Activated T-cell treated with anti-CD3 and anti-CD28 coated beads for 24 hours (primary cell): ENCODE data around the gene ADGRV1.

Experiments
- DNase-seq: peaks from one replicate; pipeline ENCODE4 v3.0.0-alpha.2; 2020; ENCODE audit warnings: low read depth

The ADGRV1 gene

GRCh38 chr5:91171322-91171721 lies 612.7 kb downstream of the ADGRV1 start:
- no peak for DNase-seq

DNA sequence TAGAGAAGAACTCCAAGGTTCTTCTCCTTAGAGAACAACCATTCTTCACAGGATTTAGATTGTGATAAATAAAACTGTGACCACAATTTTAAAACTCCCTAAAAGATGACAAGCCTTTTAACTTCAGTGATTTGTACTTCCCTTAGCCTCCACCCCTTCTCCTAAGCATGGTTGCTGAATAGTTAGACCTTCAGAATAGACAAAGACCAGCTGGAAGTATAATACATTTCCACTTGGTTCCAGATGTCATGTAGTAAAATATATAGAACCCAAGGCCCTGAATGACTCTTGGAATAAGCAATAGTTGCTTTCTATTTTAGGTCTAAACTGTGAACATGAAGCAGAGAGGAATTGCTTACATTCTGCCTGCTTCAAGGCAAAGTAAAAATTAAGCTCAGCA lies 615.8 kb downstream of the ADGRV1 start:
- DNase-seq, result no peak

- no peak for DNase-seq
Observed at GRCh38 chr5:91175708-91176107, 617.1 kb downstream of the ADGRV1 start.

DNA sequence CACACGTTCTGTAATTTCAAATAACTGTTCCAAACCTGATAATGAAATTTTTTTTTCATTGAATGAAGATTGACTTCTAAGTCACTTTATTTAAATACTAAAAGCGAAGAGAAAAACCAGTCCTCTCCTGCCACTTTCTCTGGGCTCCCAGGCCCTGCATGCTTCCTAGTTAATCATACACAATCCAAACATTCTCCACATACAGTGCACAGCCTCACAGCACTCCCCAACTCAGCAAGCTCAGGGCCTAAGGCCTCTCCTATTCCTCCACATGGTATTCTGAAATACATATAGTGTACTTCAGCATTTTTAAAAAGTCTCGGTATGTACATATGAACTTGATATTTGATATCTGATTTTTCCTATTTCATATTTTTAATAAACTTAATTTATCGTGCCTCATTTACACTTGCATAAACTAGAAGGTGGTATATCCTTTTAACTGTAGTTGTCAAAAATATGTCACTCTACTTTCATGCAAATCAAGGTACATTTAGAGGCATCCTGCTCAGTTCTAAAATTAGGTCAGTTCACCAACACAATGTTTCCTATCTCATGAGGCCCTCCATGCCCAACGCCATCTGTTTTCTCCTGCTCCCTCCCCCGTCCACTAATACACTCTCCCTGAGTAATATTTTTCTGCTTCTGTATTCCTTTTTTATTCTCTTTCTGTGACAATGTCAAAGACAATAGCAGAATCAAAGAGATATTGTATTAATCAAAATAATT lies 617.9 kb downstream of the ADGRV1 start:
- no peak for DNase-seq

DNA sequence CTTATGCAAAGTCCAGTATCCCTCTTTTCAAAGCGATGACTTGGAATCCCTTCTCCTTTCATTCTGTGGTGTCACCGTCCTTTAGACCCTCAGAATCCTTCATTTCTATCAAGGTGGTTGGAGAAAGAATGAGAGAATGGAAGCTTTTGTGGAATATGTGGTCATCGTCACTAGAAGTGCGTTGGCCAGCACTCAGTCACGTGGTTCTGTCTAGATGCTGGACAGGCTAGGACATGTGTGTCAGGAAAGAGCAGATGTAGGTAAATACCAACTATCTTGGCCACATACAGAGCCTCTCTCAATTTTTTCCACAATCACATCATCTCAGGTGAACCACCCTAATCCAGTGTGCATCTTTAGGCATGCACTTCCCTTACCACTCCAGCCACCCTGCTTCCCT lies 618.5 kb downstream of the ADGRV1 start:
- no peak for DNase-seq

GRCh38 chr5:91177639-91178038 lies 619.0 kb downstream of the ADGRV1 start:
- DNase-seq, result no peak

DNA sequence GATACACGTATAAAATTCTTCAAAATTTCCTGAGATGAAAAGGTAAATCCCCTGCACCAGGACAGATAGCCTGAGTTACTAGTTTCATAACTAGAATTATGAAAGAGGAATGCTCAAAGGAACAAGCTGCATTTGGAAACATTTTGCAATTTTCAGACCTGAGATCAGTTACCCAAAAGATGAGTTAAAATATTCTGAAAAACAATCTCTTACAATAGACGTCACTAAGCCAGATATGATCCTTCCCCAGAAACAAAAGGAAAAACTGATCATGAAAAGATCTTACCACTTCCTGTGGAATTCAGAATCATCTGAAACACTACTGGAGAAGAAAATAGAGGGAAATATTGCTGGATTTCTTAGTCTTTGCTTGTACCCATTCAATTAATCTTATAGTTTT lies 619.9 kb downstream of the ADGRV1 start:
- no peak for DNase-seq

- no peak for DNase-seq
Observed at GRCh38 chr5:91179018-91179417, 620.4 kb downstream of the ADGRV1 start.

DNA sequence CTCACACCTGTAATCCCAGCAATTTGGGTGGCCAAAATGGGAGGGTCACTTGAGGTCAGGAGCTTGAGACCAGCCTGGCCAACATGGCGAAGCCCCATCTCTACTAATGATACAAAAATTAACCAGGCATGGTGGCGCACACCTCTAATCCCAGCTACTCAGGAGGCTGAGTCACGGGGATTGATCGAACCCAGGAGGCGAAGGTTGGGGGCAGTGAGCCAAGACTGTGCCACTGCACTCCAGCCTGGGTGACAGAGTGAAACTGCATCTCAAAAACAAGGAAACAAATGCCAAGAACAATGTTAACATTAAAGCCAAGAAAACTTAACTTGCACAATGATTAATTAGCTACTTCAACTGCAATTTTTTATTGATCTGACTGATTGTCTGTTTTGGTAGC lies 621.9 kb downstream of the ADGRV1 start:
- DNase-seq, result no peak

GRCh38 chr5:91182763-91183162 lies 624.2 kb downstream of the ADGRV1 start:
- DNase-seq, result no peak

DNA sequence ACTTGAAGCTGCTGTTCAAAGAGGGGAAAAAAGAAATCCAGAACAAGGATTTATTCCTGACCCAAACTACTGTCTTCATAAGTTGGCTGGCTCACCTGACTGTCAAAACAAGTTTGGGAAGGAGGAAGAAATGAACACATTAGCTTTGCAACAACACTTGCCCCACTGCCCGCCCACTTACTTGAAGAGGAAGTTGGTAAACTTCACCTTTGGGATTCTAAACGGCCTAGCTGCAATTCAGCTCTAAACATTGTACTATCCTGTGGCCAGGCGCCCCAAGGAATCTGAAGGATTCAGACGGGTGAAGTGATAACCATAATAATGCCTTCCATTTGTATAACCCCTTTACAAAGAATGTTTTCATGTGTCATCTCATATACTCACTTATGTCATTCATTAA lies 625.1 kb downstream of the ADGRV1 start:
- no peak for DNase-seq

DNA sequence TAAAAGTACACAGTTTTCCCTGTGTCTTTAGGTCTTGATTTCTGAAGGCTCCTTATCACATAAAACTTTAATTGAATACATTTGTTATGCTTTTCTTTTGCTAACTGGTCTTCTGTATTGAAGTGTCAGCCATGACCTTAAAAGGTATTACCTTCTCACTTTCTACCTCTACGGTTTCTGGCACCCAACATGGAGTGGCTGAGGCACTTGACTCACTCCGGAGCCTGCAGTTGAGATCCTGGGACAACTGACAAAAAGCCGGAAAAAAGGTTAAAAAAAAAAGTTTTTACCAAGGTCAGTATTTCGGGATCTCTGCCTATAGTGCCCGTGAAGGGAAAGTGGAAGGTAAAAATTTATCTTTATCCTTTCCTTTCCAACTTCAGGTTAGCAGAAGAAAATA lies 627.5 kb downstream of the ADGRV1 start:
- no peak for DNase-seq

GRCh38 chr5:91187032-91187431 lies 628.4 kb downstream of the ADGRV1 start:
- DNase-seq, result no peak

DNA sequence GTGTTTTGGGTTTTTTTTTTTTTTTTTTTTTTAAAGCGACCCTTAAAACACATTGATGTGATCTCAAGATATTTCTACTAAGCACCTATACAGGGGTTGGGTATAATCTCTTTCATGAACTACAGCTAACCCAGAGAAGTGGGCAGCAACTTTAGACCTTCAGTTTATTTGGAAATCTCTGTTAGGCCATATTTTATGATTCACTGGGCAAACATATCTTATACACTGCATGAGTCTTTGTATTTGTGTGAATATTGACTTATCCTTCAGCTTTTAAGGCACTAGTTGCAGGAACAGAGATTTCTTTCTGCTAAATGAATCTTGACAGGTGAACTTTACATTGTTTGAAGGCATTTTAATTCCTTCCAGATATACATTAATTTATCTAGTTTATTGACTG lies 630.2 kb downstream of the ADGRV1 start:
- no peak for DNase-seq

GRCh38 chr5:91189480-91190313 lies 631.1 kb downstream of the ADGRV1 start:
- DNase-seq, result no peak

DNA sequence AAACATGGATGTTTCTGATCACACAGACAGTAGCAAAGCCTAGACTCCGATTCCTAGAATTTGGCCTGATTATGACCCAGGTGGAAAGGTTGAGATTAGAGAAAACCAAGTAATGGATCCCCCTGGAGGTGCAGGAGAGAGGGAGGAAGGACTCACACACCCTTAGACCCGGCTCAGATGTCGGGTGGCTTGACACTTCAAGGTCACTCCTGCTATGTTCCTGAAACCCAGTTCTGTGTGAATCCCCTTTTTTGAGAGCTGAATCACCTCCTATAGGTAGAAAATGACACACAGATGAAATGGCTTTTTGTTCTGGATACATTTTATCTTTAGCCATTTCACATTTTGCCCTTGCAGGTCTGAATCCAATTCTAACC lies 631.7 kb downstream of the ADGRV1 start:
- no peak for DNase-seq

- DNase-seq, result no peak
Observed at GRCh38 chr5:91194824-91195381, 636.3 kb downstream of the ADGRV1 start.

GRCh38 chr5:91200692-91201091 lies 642.1 kb downstream of the ADGRV1 start:
- DNase-seq, result no peak

GRCh38 chr5:91206103-91206502 lies 647.5 kb downstream of the ADGRV1 start:
- DNase-seq, result no peak

DNA sequence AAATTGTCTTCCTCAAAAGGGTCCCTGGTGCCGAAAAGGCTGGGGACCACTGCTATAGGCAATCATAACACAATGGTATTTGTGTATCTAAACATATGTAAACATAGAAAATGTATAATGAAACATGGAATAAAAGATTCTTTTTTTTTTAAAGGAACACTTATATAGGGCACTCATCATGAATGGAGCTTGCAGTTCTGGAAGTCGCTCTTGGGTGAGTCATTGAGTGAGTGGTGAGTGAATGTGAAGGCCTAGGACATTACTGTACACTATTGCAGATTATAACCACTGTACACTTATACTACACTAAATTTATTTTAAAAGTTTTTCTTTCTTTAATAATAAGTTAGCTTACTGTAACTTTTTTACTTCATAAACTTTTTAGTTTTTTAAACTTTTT lies 648.1 kb downstream of the ADGRV1 start:
- DNase-seq, result no peak

DNA sequence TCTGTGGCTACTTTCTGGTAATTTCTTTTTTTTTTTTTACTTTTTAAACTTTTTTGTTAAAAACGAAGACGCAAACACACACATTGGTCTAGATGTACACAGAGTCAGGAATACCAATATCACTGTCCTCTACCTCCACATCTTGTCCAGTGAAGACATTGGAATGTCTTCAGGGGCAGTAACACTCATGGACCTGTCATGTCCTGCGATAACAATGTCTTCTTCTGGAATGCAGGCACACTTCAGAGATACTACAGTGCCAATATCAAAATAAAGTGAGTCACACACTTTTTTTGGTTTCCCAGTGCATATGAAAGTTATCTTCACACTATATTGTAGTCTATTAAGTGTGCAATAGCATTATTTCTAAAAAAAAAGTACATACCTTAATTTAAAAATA lies 648.7 kb downstream of the ADGRV1 start:
- no peak for DNase-seq

DNA sequence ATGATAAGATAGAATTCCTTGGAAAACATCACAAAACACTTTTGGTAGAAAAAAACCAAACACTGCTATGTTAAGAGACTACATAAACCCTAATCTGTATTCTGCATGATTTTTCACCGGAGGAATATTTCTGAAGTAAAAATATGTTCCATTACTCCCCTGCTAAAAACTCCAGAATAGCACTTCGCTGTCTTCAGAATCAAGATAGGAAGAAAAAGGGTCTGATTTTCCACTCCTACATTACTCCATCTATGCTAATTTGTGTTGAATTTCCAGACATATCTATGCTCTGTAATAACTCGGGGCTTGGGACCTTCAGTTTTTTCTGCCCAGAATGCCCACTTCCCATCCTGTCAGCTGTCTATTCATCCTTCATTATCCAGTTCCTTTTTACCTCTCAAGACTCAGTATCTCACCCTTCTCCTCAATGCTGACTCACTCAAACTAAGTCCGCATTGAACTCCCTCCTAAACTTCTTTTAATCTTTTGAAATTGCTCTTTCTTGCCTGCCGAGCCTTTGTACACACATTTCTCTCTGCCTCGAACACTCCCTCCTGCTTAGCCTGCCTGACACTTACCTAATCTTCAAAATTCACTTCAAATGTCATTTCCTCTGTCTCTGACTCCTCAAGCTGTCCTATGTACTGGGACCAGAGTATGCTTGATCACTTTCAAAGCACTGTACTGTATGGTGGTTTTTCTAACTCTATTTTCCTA lies 653.6 kb downstream of the ADGRV1 start:
- DNase-seq, result no peak

DNA sequence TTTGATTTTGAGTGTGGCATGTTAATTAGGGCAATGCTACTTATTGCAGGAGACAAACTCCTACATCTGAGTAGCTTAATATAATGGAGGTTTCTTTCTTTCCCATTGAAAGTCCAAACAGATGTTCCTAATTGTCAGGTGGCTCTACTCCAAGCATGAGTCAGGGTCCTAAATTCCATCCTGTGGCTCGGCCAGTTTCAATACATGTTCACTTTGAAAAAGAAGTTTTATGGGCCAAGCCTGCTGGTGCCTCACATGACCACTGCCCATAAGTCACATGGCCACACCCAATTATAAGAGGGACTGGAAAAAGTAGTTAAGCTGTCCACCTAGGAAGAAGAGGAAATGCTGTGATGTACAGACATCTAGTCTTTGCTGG lies 654.1 kb downstream of the ADGRV1 start:
- DNase-seq, result no peak
